Tibial nerve (tissue), 4 donors: ENCODE results near the gene NXPE4. TPM values are rescaled to one million over a fixed set of nuclear protein-coding genes. Genes with fewer than 3 reads are reported as not detected.

Experiments used
- DNase-seq, 2 donors: peaks; one replicate each; pipeline ENCODE4 v3.0.0-alpha.2; 2019; ENCODE audit warnings: low spot score in 2 of 2
- H3K27ac ChIP-seq, 4 donors: fragments of 200-600 bp; sonication (generic) in 3 of 4; one replicate each; pipeline ENCODE4 v1.5.1; 2017 to 2019; ENCODE audit warnings: mild to moderate bottlenecking in 1 of 4
- H3K27me3 ChIP-seq, 2 donors: fragments of 200-600 bp; sonication (generic) in 1 of 2; one replicate each; pipeline versions ENCODE4 v1.5.1 to v1.6.0; 2017 to 2019
- H3K36me3 ChIP-seq, 3 donors: fragments of 200-600 bp; sonication (generic); one replicate each; pipeline ENCODE4 v1.5.1; 2018 to 2019
- H3K4me1 ChIP-seq, 4 donors: fragments of 200-600 bp; sonication (generic) in 3 of 4; one replicate each; pipeline ENCODE4 v1.5.1; 2017 to 2019
- H3K4me3 ChIP-seq, 4 donors: fragments of 200-600 bp; sonication (generic) in 3 of 4; one replicate each; pipeline ENCODE4 v1.5.1; 2017 to 2019; ENCODE audit warnings: mild to moderate bottlenecking in 1 of 4, moderate library complexity in 1 of 4
- H3K9me3 ChIP-seq, 4 donors: fragments of 200-600 bp; sonication (generic) in 3 of 4; one replicate each; pipeline ENCODE4 v1.5.1; 2017 to 2019
- CTCF ChIP-seq, 5 experiments: fragments of 200-600 bp in 3 of 5; fragments of 450-650 bp in 2 of 5; sonication (generic) in 3 of 5; IDR thresholded peaks; one replicate each; pipeline ENCODE4 v1.5.1; 2016 to 2019; ENCODE audit warnings: antibody characterized with exemption in 5 of 5, mild to moderate bottlenecking in 3 of 5, moderate library complexity in 2 of 5
- EP300 ChIP-seq, 2 donors: sonication (generic); formaldehyde crosslinking; IDR thresholded peaks; one replicate each; pipeline ENCODE4 v1.6.1; 2017; ENCODE audit warnings: antibody characterized with exemption in 2 of 2, mild to moderate bottlenecking in 1 of 2
- POLR2A ChIP-seq, 2 donors: fragments of 450-650 bp; IDR thresholded peaks; one replicate each; pipeline ENCODE4 v1.6.1; 2017; ENCODE audit warnings: antibody characterized with exemption in 2 of 2, mild to moderate bottlenecking in 2 of 2, moderate library complexity in 2 of 2
- WGBS, 2 donors: methylation state at CpG; one replicate each; pipeline ENCODE4 v1.1.5; 2018; 5-methylcytosine and 5-hydroxymethylcytosine counted together
- total RNA-seq, 4 donors: library from RNA; depleted of rRNA; stranded (reverse); fragments of >200 nt; gene quantifications; one replicate each; pipeline ENCODE4 v1.1.0, GENCODE V29; 2016

The NXPE4 gene
- total RNA-seq, 4 donors from 2014 or later = not detected

GRCh38 chr11:114586797-114587196 lies 8.8 kb downstream of the NXPE4 start:
- Histone ChIP-seq H3K27ac (no peak overlapping the region), H3K9me3 (peaks cover 0 to 61% (median 14%) of the 10 kb centered on the region in 4 donors), H3K4me3 (no peak overlapping the region), H3K4me1 (no peaks in the 10 kb centered on the region), H3K27me3 (no peaks in the 10 kb centered on the region), H3K36me3 (peaks cover 0 to 4% (median 0%) of the 10 kb centered on the region in 3 donors)
- TF ChIP-seq CTCF (IDR thresholded peaks at IDR 0.05) (no peak), EP300 (IDR thresholded peaks at IDR 0.05) (no peak), POLR2A (IDR thresholded peaks at IDR 0.05) (no peak)
- WGBS, 2 donors = 93 to 96% methylated on average over 5 of the region's 5 CpGs
- no peak for DNase-seq

DNA sequence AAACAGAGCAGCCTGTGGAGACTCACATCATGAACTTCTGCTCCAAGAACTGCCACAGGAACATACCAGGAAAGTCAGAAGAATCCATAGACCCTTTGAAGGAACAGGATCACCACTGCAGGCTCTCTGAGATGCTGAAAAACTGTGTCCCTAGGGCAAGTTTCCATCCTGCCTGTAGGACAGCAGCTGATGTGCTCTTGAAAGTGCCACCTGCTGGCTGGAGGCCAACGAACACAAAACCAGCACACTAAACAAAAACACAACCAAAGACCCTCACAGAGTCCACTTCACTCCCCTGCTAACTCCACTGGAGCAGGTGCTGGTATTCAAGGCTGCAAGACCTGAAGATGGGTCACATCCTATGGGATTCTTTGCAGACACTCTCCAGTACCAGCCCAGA lies 23.9 kb downstream of the NXPE4 start:
- H3K27ac ChIP-seq = no peak overlapping the region
- 50 to 77% methylated on average over 1 of the region's 1 CpG for WGBS, 2 donors
- DNase-seq = no peak
- H3K9me3 ChIP-seq = peaks cover 0 to 28% (median 2%) of the 10 kb centered on the region in 4 donors
- no peaks in the 10 kb centered on the region for H3K27me3 ChIP-seq
- no peak overlapping the region for H3K4me3 ChIP-seq
- no peaks in the 10 kb centered on the region for H3K36me3 ChIP-seq
- TF ChIP-seq POLR2A (IDR thresholded peaks at IDR 0.05) = no peak
- no peak for TF ChIP-seq EP300 (IDR thresholded peaks at IDR 0.05)
- TF ChIP-seq CTCF (IDR thresholded peaks at IDR 0.05) = no peak
- H3K4me1 ChIP-seq = no peaks in the 10 kb centered on the region

DNA sequence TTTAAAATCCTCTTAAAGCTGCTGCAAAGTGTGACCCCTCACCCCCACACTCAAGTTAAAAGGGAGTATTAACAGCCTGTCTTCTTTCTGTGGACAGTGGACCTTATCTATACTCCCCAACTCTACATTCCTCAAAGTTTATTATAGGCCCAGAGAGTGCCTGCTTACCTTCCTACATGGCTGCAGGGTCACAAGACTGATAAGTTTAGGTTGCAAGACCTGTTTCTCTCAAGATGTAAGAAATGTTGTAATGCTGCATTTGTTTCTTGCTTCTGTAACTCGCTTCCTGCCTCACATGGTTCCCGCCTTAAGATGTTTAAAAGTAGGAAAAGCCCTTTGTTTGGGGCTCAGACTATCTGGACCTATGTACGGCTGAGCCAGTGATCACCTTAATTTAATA lies 25.8 kb downstream of the NXPE4 start:
- 85 to 89% methylated on average over 3 of the region's 3 CpGs for WGBS, 2 donors
- Histone ChIP-seq H3K27ac (no peak overlapping the region), H3K27me3 (no peaks in the 10 kb centered on the region), H3K4me1 (no peaks in the 10 kb centered on the region), H3K9me3 (peaks cover 0 to 11% (median 0%) of the 10 kb centered on the region in 4 donors), H3K36me3 (no peaks in the 10 kb centered on the region), H3K4me3 (no peak overlapping the region)
- no peak for TF ChIP-seq CTCF (IDR thresholded peaks at IDR 0.05)
- TF ChIP-seq POLR2A (IDR thresholded peaks at IDR 0.05) = no peak
- TF ChIP-seq EP300 (IDR thresholded peaks at IDR 0.05) = no peak
- no peak for DNase-seq

GRCh38 chr11:114566276-114566675 lies 29.3 kb downstream of the NXPE4 start:
- Histone ChIP-seq H3K9me3 (no peaks in the 10 kb centered on the region), H3K36me3 (no peaks in the 10 kb centered on the region), H3K27me3 (no peaks in the 10 kb centered on the region), H3K4me3 (no peak overlapping the region), H3K27ac (no peak overlapping the region), H3K4me1 (no peaks in the 10 kb centered on the region)
- no peak for DNase-seq
- no peak for TF ChIP-seq POLR2A (IDR thresholded peaks at IDR 0.05)
- WGBS, 2 donors = 34 to 49% methylated on average over 2 of the region's 2 CpGs

DNA sequence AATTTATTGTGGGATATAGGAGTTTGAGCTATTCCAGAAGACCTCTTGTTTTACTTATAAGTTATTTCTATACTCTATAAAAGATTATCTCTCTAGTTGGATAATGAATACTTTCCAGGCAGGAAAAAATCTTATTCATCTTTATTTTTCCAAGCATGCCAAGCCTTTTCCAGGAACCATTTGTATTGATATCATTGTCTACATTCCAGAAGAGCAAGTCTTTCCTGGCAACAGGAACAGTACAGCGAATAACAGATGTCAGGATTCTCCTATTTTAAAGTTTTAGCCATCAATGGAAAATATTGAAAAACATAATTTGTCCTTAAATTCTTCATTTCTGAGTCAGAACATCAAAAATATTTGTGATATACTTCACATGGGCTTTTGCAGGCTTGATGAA lies 30.8 kb downstream of the NXPE4 start:
- Histone ChIP-seq H3K27me3 (no peaks in the 10 kb centered on the region), H3K4me3 (no peak overlapping the region), H3K36me3 (no peaks in the 10 kb centered on the region), H3K9me3 (no peaks in the 10 kb centered on the region), H3K4me1 (no peaks in the 10 kb centered on the region), H3K27ac (no peak overlapping the region)
- 57 to 69% methylated on average over 1 of the region's 1 CpG for WGBS, 2 donors
- DNase-seq = no peak
- TF ChIP-seq CTCF (IDR thresholded peaks at IDR 0.05) (no peak), EP300 (IDR thresholded peaks at IDR 0.05) (no peak), POLR2A (IDR thresholded peaks at IDR 0.05) (no peak)

DNA sequence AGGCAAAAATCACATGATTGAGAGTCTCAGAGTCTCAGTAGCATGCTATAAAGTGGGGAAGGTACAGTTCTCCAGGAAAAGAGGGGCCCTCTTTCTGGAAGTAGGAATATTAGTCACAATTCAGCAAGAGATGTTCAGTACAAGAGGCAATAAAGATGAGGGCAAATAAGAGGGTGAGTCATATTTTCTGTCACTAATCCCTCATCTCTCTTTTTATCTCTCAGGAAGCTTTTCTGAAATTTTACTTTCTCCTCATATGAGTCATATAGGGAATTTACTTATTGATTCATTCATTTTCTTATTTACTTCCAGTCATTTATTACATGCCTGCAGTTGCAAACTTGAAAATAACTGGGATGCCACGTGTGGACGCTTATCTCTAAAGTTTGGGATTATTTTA lies 32.5 kb downstream of the NXPE4 start:
- 81 to 82% methylated on average over 2 of the region's 2 CpGs for WGBS, 2 donors
- DNase-seq = no peak
- Histone ChIP-seq H3K9me3 (no peaks in the 10 kb centered on the region), H3K27ac (no peak overlapping the region), H3K4me3 (no peak overlapping the region), H3K4me1 (no peaks in the 10 kb centered on the region), H3K27me3 (no peaks in the 10 kb centered on the region), H3K36me3 (no peaks in the 10 kb centered on the region)
- no peak for TF ChIP-seq EP300 (IDR thresholded peaks at IDR 0.05)
- no peak for TF ChIP-seq CTCF (IDR thresholded peaks at IDR 0.05)
- no peak for TF ChIP-seq POLR2A (IDR thresholded peaks at IDR 0.05)
